Upper lobe of left lung (tissue), 4 donors: ENCODE results near the gene BOLA2B.

Source experiments
- CTCF ChIP-seq, 6 experiments: fragments of 450-650 bp in 4 of 6; fragments of 200-600 bp in 2 of 6; sonication (generic) in 2 of 6; IDR thresholded peaks; one replicate each; pipeline ENCODE4 v1.5.1; 2016 to 2019; ENCODE audit warnings: antibody characterized with exemption in 6 of 6
- EP300 ChIP-seq, 4 donors: sonication (generic); formaldehyde crosslinking; IDR thresholded peaks; one replicate each; pipeline ENCODE4 v1.5.1; 2017; ENCODE audit warnings: antibody characterized with exemption in 4 of 4, control low read depth in 2 of 4
- POLR2A ChIP-seq, 4 donors: fragments of 450-650 bp; IDR thresholded peaks; one replicate each; pipeline ENCODE4 v1.5.1; 2016 to 2017; ENCODE audit warnings: antibody characterized with exemption in 4 of 4, mild to moderate bottlenecking in 2 of 4
- POLR2AphosphoS5 ChIP-seq, 2 donors: sonication (generic); formaldehyde crosslinking; IDR thresholded peaks; one replicate each; pipeline ENCODE4 v1.5.1; 2017; ENCODE audit warnings: antibody characterized with exemption in 2 of 2

GRCh38 chr16:30145657-30146056 lies 47.8 kb downstream of the BOLA2B start:
- TF ChIP-seq CTCF (IDR thresholded peaks at IDR 0.05): no peak
- TF ChIP-seq EP300 (IDR thresholded peaks at IDR 0.05): no peak
- TF ChIP-seq POLR2A (IDR thresholded peaks at IDR 0.05): no peak
- no peak for TF ChIP-seq POLR2AphosphoS5 (IDR thresholded peaks at IDR 0.05)
